NCI-H446 treated with DMSO at 0.1 percent for 48 hours (cell line): Measurements from ENCODE around the gene GNAQ.

Experiments used
- DNase-seq: peaks from one replicate; lab custom pipeline; 2025; lab: John Stamatoyannopoulos, UW

GNAQ gene

DNA sequence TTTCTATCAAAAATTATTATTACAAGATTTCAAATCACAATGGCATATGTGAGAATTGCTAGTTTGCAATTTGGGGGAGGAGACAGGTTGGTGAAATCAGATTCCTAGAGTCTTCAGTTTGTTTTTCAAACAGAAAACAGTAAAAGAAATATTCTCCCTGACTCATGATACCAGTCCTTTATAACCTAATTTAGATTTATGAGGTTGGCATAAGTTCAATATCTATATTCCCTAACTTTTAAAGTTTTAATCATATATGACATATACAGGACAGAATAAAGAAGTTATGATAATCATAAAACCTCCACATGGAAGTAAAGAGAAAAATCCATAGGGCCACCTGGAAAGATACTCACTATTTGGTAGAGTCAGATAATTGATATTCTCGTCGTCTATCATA is 216.4 kb downstream of the GNAQ start:
- DNase-seq = no peak

DNA sequence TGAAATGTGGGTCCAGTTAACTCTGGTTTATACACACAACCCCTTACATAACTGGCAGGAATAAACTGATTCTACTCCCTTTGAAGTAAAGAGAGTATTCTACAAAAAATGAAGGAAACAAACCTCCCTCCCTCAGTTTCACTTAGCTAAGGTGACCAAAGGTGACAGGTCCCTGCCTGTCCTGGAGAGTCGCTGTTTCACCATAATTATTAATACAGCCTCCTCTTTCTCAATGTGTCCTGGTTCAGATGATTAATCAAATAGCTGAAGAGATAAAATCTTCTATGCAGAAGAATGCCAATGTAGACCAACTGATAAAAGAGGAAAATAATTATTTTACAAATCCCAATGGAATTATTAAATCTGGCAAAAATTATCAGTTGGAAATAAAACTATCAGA is 219.8 kb downstream of the GNAQ start:
- no peak for DNase-seq

DNA sequence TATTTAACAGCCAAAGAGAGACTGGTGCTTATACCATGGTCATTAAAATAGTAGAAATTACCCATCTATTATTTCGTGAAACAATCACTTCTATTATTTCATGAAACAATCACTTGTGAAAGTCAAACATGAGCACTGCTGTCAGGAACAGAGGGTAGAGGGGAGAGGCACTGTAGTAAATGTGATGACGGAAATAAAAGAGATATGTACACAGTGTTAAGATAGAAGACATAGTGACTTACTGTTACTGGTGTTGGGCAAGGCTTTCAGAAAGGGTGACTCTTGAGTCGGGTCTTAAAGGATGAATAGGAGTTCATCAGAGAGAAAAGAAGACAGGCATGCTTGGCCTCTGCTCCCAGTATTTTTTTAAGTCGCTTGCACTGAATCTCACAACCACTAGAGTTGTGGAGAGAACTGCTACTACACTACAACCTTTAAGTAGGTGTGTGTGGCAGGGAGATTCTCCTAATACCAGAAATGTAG is 220.9 kb downstream of the GNAQ start:
- no peak for DNase-seq

DNA sequence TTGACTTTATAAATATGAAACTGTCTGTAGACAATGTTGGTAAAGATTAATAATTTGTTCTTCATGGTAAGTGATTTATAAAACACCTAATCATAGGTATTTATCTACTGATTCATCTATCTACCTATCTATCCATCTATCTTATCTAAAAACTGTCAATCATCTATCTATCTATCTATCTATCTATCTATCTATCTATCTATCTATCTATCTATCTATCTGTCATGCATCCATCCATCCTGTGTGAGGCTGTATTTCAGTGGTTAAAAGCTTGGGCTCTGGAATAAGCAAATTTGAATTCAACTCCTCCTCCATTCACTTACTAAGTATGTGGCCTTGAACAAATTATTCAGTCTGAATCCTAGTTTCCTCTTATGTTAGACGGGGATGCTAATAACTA is 221.6 kb downstream of the GNAQ start:
- no peak for DNase-seq

DNA sequence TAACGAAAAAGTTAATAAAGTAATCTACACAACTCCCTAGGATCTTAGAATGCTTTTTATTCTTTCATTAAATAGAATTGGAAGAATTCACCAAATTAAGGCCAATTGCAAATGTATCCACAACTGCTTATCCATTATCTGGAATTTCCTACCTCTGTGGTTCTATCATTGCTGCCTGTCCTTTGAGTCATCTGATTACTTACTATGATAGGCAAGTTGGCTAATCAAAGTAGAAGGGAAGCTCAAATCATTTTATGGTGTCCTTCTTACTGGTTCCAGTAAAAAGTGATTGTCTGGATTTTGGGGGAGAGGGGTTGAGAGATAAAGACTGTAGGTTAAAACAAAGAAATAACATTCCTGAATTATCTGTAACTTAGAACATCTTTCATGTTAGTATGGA is 222.1 kb downstream of the GNAQ start:
- DNase-seq = no peak

DNA sequence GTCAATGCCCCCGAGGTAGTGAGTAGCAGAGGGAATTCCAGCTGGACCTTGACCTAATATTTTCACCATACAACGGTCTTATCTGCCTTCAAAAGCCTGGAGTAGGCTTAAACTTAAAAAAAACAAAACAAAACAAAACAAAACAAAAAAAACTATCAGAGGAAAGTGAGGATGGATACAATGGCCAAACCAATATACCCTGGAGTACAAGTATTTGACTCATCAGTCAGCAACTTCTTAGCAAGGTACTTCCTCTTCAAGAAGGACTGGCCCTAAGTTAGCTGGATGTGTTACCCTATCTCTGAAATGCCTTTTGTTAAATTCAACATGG is 222.9 kb downstream of the GNAQ start:
- no peak for DNase-seq

DNA sequence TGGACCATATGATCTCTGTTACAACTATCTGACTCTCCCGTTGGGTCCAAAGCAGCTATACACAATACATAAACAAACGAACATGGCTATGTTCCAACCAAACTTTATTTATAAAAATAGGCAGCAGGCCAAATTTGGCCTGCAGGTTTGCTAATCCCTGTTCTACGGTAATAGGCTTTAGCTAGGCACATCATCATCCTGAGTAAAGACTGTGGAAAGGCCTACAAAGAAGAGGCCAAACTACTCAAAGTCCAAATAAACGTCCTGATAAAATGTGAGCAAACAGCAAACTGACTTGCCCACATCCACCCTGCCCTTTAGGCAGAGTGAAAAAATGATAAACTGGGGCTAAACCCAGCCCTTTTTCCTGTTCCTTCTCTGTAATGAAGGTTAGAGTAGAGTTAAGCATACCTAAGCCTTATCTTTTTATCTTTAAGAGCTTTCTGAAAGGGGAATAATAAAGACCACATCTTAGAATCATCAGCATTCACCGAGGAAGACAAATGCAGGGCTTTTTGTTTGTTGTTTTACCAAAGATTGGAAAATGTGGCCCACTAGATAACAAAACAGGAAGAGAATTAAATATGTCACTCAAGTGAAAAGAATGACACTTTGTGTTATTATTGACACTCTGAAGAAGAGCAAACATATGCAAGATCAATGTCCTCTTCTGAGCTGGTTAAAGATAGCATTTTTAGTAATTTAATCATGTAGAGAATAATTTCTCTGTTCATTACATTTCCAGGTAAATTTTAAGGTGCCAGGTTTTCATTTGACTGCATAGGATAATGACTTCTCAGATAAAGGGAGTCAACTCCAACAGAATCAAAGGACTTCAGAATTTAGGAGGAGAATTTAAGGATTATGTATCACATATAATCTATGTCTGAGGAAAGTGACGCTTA is 223.5 kb downstream of the GNAQ start:
- no peak for DNase-seq

DNA sequence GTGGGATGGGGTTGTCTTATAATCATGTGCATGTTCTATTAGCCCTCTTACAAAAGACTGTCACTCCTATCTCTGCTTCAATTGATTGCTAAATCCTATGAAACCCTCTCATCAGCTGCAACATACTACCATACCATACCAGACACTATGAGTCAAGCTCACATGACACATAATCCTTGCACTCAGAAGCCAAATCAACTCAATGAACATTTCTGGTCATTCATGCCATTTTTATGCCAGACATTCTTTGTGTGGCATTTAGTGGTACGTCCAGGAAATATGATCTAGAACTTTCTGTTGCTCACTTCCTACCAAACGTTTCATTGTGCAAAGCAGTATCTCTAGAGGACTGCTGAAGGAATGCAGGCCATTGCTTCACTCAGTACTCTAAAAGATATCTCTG is 224.3 kb downstream of the GNAQ start:
- DNase-seq = no peak

DNA sequence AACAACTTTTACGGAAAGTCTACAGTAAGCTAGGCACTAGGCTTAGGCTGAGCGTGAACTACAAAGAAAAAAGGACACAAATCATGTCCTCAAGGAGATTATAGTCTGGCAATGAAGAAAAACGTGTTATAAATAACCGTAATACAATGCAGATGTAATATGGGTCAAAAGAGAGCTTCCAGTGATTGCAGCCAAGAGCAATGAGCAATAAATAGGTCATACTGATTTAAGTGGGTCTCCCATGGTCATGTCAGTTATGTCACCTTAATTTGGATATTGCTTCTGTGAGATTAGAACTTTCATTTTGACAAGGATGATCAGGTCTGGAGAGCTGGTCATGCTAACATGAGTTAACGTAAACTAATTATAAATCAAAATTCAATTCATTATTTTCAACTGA is 224.9 kb downstream of the GNAQ start:
- no peak for DNase-seq

DNA sequence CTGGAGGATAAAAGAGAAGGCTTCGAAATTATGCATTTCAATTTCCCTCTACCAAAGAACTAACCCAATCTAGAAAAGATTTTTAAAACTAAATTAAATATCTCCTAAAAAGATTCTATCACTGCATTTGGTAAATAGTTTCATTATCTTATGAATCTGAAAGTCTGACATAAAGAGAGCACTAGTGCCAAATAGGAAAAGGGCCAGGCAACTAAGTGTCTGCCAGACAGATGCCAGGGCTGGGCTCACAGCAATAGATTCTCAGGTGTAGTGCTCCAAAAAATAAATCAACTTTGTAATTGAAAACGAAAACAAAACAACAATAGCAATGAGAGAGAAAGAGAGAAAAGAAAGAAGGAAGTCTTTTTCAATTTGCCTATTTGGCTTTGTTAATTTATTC is 225.8 kb downstream of the GNAQ start:
- no peak for DNase-seq

DNA sequence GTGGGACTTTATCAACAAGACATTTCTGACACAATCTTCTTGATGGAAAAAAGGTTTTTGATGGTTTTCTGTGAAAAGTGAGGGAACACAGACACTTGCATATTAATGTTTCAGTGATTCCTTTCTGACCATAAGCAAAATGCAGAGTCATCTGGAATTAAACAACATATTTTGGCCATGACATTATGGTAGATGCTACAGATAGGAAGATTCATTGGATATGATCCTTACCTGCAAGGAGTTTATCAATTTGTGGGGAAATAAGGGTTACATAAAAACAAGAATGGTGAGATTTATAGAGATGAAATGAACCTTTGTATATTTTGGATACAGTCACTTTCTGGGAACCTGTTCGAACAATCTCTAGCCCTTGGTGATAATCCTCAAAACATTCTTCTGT is 228.2 kb downstream of the GNAQ start:
- no peak for DNase-seq

DNA sequence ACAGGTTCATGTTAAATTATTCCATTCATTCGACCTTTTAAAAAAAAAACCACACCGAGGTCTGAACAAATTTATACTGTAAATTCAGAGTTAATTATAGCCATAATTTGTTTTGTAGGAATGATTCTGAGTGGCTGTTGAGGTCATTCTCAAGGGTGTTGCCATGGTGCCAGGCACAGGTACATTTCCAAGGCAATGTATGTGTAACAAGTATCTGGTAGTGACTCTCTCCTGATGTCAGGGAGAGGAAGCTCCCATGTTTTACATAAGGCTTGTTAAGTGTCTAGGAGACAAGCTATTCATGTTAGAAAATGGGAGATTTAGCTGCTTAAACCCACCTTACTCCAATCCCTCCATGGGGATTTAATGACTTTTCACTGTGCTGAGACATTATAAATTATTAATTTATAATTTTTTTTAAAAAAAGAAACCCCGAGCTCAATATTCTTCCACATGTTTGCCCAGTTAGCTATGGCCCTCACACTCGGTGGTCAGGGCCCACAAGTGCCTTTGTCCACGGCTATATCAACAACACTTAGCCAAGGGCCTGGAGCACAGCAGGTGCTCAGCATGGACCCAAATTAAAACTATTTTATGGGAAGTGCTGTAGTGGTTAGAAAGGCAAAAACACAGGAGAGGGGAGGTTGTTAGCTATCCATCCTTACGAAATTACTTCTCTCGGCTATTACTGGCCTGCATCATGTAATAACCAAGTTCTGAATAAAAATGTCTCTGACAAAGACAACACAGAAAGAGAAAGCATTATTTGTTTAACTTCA is 228.9 kb downstream of the GNAQ start:
- no peak for DNase-seq

DNA sequence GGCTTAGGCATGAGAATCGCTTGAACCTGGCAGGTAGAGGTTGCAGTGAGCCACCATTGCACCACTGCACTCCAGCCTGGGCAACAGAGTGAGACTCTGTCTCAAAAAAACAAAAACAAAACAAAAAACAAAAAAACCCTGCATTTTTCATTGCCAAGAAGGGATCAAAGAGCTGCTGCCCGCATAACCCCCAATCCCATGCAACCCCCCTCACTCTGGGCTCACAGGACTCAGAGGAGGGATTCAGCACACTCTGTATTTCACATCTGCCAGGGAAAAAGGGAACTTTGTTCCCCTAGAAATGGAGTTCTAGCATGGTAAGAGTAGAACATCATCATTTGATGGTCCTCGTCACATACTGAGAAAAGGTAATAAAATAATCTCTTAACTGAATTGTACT is 229.5 kb downstream of the GNAQ start:
- no peak for DNase-seq

DNA sequence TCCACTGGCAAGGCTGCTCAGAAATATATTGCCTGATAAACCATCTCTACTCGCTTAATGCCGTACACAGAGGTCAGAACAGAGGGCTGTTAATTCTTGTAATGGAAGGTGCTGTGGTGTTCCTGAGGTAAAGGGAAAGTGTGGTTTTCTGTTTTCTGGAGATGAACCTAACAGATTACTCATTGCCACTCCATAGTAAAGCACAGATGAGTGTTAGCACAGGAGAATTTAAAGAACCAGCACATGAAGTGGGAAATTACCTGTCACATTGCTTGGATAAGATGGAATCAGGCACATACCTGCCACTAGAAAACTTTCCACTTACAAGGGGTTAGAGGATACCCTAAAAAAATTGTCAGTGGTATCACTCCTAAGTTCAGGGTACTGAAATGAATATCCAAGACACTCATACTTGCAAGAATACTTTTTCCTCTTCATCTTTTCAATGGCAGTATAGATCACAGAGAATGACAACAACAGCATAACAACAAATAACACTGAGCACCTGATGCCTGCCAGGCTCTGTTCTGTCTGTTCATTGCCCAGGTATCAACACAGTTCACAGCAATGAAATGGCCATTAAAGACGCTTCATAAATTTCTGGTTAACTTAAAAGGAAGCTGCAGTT is 230.6 kb downstream of the GNAQ start:
- DNase-seq = no peak

DNA sequence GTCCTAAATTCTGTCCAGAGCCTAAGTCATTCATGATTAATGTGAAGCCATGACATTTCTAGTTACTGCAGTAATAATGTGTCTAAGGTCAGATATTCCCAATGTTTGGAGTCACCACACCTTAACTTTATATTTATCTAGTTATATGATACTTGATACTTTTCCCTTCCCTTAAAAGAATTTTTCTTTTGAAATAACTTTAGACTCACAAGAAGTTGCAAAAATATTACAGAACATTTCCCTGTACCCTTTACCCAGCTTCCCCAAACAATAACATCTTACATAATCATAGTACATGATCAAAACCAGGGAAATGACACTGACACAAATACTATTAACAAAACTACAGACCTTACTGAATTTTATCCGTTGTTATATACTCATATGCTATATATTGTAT is 233.5 kb downstream of the GNAQ start:
- DNase-seq = no peak

DNA sequence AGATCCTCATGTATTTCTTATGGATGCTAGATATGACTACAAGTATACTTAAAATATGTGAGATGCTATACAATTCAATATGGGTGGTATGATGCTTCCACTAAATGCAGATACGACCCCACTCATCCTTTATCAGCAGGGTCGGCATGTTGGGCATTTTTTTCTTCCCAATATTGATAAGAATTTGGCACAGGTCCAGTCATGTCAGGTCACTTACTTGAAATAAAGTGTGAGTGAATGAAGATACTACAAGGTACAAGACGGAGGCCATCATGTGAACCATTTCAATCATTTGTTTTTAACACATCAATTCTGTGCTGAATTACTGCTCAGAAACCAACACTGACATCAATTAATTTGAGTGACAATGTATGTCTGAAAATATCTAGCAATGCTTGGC is 236.6 kb downstream of the GNAQ start:
- DNase-seq = no peak

DNA sequence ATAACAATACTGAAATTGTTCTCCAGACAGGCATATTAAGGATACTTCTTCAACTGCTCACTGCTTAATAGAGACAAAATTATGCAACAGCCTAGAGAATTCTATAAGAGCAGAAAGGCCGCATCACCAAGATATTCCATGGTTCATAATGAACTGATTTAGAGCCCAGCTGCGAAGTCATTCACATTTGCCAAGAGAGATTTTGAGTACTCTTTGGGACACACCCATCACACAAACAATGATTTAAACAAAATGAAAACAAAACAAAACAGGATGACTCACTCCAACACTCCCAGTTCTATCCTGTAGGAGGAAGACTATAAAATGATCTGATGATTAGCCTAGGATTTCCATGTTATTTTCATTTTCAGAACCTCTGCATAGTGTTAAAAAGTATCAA is 237.8 kb downstream of the GNAQ start:
- DNase-seq = no peak

DNA sequence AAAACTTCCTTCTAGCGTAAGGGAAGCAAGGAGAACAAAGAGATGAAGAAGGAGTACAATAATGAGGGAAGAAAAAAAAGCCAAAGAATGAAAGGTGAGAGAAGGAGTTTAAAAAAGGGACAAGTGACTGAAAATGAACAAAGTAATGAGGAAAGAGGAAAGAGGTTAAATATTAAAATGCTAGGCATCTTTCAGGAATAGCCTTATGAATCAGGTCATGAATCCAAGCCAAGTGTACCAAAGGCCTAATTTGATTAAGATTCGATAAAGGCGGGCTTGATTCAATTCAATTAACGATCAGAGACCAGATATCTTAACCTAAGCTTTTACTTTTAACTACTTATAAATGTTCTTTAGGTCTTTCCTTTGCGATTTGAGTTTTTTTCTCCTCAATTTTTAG is 241.7 kb downstream of the GNAQ start:
- DNase-seq = no peak

DNA sequence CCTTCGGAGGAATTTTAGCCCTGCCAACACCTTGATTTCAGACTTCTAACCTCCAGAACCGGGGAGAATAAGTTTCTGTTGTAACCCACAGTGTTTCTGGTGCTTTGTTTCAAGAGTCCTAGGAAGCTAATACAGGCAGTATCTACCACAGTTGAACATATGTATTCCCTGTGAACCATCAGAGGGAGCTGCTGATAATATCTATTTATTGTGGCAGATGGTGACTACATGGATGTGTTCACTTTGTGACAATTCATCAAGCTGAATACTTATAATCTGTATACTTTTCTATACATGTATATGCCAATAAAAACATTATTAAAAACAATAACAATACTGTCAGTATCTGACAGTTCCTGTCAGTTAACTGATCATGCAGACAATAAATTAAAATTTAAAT is 246.3 kb downstream of the GNAQ start:
- DNase-seq = no peak

DNA sequence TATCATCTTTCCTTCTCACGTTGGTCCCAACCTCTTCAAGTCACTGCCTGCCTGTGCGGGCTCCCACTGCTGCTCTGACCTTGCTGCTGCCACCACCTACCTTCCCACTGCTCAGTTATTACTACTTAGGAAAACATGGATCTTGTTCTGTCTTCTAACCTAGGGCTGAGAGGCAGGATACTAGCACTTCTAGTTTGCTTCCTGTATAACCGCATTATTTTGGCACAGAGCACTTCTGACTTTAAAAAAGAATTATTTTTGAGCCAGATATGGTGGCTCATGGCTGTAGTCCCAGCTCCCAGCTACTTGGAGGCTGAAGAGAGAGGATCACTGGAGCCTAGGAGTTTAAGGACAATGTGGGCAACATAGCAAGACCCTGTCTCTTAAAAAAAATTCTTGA is 248.1 kb downstream of the GNAQ start:
- DNase-seq = no peak

DNA sequence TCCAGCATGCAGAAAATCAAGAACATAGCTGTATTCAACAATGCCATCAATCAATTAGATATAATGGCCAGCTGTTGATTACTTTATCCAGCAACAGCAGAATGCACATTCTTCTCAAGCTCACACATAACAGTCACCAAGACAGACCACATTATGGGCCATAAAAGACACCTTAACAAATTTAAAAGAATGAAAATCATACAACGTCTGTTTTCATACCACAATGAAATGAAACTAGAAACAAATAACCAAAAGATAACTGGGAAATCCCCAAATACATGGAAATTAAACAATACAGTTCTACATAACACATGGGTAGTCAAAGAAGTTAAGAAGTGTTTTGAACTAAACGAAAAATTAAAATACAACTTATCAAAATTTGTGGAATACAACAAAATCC is 252.6 kb downstream of the GNAQ start:
- DNase-seq = no peak

DNA sequence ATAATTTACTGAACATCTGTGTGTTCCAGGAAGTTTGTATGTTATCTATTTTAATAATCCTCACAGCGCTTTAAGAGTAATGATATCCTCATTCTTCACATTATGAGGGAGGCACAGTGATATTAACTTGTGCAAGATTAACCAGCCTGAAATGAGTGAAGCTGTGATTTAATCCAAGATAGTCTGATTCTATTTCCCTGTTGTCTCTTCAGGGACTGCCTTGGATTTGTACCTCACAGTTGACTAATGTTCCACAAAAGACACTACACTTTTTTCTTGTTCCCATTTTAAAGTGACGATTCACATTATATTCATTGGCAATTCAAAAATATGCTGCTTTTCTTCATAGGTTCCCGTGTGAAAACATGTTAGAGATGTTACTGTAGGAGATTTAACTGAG is 258.2 kb downstream of the GNAQ start:
- no peak for DNase-seq

DNA sequence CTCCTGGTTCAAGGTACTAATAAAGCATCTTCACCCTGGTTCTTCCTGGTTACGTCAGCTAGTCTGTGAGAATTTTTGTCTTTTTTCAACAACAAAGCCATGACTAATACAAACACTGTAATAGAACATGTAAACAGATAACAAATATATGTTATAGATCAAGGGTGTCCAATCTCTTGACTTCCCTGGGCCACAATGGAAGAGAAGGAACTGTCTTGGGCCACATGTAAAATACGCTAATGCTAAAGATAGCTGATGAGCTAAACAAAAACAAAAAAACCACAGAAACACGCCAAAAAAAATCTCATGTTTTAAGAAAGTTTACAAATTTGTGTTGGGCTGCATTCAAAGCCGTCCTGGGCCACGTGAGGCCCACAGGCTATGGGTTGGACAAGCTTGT is 259.0 kb downstream of the GNAQ start:
- DNase-seq = no peak
